GM19043 (cell line): ENCODE results near the gene TMEM200B.
"Not testable (repeated sequence)": the region's sequence is repeated elsewhere in the genome, so short reads cannot be mapped to it uniquely, and the experiment has no call there.

Experiments
- ATAC-seq: cut with Tn5 transposase; IDR thresholded peaks from one replicate; pipeline ENCODE4 v1.9.1; 2021; ENCODE audit warnings: low read depth; ENCODE audit not compliant: unreplicated experiment

Gene TMEM200B

DNA sequence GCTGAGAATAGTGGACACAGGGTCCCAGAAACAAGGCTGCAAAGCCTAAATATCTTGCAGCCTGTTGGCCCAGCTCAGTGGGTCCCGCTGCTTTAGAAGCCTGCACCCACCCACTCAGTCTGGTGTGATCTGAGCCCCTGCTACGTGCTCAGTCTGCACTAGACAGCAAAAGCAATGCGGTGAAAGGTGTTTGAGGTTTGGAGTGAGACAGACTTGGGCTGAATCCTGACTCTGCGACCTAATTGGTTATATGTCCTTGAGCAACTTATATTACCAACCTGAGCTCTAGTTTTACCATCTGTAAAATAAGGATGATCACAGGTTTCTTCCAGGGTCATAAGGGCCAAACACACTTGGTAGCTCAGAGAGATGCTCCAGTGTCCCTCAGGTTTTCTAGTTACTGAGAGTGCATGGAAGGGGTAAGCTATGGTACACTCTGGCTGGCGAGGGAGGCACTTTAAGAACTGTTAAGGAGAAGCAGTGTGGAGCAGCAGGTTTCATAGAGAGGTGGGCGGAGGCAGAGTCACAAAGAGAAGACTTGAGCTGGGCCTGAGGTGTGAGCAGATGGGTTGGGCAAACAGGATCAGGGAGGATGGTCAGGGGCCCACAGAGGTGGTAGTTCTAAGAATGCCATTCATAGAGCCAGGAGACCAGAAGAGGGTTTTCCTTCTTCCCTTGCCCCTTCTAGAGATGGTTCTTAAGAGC, 10.1 kb downstream of the TMEM200B start:
- ATAC-seq = no peak

DNA sequence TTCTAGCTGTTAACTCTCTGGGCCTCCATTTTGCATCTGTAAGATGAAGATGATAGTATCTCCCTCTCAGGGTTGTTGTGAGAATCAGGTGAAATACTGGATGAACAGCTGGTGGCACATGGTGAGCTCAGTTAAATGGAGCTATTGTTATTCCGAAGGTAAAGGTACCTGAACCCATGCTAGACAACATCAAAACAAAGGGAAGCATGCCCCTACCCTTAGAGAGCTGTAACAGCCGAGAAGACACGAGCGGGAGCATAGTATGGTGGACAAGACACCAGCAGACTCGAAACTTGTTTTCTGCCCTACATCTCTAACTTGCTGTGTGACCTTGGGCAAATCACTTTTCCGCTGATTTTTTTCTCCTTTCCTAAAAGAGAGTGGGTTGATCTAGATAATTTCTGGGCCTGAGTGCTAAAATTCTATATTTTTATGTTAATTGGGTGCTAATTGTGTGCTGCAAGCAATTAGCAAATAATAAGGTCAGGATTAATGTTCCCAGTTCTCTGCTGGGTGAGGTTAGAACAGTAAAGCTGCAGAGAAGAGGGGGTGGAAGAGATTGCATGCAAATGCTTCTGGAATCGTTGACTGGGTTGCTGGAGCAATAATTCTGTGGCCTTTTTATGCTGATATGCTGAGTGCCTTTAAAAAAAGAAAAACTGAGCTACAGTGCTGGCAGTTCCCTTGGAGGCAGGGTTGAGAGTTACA, 10.8 kb downstream of the TMEM200B start:
- ATAC-seq = no peak

DNA sequence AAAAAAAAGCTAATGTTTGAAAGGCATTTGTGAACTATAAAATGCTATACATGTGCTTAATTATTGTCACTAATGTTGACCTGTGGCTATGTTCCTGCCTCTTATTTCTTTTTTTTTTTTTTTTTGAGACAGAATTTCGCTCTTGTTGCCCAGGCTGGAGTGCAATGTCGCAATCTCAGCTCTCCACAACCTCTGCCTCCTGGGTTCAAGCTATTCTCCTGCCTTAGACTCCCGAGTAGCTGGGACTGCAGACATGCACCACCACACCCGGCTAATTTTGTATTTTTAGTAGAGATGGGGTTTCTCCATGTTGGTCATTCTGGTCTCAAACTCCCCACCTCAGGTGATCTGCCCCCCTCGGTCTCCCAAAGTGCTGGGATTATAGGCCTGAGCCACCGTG, 15.7 kb downstream of the TMEM200B start:
- not testable (repeated sequence) for ATAC-seq

DNA sequence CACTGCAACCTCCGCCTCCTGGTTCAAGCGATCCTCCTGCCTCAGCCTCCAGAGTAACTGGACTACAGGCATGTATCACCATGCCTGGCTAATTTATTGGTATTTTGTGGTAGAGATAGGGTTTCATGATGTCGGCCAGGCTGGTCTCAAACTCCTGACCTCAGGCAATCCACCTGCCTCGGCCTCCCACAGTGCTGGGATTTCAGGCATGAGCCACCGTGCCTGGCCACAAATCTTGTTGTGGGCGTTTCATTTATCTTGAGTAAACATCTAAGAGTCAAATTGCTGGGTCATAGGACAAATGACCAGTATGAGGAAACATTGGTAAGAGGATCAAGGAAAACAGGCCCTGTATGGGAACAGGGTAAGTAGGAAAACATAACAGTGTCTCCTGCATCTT, 17.9 kb downstream of the TMEM200B start:
- ATAC-seq = no peak

DNA sequence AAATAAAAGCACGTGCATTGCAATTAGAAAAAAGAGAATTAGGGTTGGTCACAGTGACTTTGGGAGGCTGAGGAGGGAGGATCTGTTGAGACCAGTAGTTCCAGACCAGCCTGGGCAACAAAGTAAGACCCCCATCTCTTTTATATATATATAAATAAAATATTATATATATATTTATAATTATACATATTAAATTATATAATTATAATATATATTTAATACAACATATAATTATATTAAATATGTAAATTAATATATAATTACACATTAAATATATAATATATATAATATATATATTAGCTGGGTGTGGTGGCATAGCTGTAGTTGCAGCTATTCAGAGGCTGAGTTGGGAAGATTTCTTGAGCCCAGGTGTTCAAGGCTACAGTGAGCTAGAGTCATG, 23.2 kb downstream of the TMEM200B start:
- no peak for ATAC-seq

DNA sequence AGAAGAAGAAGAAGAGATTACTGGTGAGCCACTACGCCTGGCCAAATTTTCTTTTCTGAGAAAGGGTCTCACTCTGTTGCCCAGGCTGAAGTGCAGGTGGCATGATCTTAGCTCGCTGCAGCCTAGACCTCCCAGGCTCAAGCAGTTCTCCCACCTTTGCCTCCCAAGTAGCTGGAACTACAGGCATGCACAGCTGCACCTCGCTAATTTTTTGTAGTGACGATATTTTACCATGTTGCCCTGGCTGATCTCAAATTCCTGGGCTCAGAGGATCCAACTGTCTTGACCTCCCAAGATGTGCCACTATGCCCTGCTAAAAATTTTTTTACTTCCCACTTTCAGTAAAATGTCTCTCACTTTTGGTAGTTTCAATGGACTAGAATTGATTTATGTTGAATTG, 24.4 kb downstream of the TMEM200B start:
- no peak for ATAC-seq

DNA sequence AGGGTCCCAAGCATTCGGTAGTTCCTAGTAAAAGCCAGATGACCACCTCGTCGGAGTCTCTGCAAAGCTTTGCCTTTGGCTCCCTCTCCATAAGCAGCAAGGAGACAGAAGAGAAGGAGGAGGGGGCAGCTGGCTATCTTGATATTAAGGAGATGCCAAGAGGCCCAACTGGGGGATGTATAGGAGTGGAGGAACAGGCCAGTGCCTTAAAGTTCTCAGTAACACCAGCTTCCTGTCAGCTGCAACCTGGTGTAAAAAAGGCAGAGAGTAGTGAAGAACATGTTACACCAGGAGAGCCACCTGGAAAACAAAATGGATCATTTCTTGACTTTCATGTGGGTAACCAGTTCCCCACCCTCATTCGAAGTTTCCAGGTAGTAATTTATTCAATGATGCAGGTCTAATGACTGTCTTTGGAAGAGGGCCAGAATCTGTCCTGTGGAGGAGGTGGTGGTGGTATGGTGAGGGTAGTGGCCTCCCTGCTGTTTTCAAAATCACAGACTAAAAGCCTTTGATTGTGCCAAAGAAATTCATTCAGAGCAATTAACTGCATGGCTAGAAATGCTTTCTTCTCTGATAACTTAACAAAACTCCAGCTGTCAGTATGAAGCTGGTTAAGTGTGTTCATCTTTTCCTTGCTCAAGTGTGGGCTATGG, 27.3 kb downstream of the TMEM200B start:
- no peak for ATAC-seq

DNA sequence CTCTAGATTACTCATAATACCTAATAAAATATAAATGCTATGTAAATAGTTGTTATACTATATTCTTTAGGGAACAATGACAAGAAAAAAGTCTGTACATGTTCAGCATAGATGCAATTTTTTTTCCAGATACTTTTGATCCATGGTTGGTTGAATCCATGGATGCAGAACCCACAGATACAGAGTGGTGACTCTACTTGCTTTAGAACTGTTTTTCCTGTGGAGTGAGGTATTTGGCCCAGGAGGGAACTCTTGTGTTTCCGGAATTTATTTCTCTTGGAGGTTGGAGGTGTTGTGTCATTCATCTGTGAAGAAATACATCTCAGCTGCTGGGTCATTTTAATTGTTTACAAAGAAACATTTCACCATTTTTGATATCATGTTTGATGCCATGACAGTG, 28.7 kb downstream of the TMEM200B start:
- no peak for ATAC-seq

DNA sequence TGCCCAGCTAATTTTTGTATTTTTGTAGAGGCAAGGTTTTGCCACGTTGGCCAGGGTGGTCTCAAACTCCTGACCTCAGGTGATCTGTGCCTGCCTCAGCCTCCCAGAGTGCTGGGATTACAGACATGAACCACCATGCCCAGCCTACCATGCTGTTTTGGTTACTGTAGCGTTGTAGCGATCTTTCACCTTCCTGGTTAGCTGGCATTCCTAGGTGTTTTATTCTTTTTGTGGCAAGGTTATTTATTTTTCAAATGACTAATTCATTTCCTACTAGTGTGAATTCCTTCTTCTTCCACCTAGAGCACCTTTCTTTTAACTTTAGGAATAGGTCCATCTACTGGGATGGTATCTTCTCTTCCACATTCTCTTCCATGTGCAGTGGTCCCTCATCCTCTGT, 29.3 kb downstream of the TMEM200B start:
- ATAC-seq = no peak

DNA sequence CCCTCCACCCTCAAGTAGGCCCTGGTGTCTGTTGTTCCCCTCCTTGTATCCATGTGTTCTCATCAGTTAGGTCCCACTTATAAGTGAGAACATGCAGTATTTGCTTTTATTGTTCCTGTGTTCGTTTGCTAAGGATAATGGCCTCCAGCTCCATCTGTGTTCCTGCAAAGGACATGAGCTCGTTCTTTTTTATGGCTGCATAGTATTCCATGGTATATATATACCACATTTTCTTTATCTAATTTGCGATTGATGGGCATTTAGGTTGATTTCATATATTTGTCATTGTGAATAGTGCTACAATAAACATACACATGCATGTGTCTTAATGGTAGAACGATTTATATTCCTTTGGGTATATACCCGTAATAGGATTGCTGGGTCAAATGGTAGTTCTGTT, 31.0 kb downstream of the TMEM200B start:
- not testable (repeated sequence) for ATAC-seq

DNA sequence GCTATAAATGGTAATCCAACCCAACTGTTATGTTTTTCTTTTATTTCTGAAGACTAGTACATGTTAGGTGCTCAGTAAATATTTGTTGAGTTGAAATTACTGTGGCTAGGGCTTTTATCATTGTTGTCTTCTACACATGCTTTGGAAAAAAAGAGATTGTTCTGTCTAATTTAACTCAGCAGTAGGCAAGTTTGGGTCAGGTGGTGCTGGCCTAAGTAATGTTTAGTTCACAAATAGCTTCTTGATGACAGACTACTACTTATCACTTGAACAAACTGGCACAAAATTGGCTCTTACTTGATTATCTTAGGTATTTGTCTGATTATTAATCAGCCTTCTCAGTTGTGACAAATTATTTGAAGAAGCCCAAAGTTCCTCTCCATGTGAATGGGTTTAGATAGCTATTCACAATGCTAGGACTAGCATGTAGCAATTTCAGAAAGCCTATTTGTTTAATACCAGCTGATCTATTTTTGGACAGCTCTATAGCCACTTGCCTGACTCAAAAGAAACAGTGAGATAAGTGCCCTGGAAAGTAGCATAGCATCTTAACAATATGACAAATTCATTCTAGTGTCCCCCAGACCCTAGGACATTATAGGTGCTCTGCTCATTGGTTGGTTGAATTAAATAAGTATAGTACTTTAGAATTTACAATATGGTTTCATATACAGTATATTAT, 32.6 kb downstream of the TMEM200B start:
- ATAC-seq = no peak

DNA sequence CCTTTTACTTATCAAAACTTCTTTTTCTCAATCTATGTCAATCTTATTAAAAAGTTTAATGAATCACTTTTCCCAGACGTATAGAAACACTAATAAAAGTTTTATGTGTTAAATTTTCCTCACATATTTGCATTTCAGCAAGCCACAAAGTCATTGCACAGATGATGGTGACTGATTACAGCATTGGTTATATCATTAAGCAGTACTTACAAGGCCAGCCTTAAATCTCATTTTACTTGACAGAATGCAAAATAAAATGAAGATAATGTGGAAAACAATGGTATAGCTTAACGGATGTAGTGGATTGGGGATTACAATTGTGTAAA, 39.5 kb downstream of the TMEM200B start:
- no peak for ATAC-seq

DNA sequence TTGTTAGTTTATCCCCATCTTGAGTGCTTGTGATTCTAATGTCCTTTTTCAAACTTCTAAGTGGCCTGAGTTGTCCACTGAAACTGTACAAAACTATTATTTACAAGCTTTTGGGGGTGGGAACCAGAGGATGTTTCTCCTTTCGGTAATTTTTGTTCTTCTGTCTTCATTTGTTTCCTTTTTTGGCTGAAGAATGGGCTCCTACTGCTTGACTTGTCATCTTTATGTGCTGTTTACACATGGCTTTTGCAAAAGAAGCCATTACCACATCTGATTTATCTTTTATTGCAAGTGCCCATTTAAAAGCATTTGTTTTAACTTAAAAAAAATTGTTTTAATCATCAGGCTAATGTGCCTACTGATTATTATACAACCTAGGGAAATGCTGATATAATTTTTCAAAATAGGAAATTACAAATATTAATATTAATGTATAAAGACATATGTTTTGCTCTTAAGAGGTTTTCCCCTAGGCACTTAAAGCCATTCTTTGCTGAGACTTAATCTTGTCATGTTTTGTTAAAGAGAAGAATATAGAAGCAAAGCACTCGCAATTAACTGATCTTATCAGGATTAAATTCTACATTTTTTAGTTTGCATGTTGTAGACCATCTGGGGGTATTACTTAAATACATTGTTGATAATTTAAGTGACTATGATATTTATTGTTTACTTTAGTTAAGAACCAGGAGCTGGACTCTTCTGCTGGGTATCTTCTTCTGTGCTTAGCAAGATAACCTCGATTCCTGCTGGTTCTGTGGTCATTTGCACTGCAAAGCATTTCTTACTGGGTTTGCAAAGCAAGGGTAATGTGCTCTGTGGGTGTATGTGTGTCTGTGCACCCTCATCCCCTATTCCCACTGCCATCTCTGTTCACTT, 40.1 kb downstream of the TMEM200B start:
- no peak for ATAC-seq

DNA sequence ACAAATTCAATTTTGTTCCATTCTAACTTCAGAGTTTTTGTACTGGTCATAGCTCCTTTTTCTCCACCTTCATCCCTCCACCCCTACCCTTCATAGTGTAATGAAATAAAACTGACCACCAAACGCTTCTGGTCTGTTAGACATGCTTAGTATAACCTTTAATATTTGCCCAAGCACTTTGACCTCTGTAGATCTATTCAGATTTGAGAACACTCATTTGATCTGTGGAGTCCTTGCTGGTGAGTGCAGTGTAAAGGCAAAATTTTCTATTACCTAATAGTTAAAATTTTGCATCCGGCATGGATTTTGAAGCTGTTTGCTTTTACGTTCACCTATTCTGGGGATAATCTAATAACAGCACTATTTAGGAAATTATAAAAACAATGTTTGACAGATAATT, 41.2 kb downstream of the TMEM200B start:
- no peak for ATAC-seq

DNA sequence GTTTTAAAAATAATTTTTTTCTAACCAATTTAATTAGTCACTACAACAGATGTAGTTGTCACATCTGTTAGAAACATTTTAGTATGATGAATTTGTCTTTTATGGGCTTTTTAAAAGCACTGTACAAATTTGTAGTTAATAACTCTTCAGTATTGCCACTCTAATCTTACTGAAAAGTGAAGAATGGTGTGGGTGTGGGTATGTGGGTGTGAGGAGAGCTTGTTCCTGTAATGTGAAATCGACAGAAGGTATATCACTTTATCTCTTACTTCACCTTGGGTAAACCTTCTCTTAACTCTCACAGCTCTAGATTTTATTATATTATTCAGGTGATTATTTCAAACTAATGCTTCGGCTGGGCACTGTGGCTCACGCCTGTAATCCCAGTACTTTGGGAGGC, 42.5 kb downstream of the TMEM200B start:
- no peak for ATAC-seq

DNA sequence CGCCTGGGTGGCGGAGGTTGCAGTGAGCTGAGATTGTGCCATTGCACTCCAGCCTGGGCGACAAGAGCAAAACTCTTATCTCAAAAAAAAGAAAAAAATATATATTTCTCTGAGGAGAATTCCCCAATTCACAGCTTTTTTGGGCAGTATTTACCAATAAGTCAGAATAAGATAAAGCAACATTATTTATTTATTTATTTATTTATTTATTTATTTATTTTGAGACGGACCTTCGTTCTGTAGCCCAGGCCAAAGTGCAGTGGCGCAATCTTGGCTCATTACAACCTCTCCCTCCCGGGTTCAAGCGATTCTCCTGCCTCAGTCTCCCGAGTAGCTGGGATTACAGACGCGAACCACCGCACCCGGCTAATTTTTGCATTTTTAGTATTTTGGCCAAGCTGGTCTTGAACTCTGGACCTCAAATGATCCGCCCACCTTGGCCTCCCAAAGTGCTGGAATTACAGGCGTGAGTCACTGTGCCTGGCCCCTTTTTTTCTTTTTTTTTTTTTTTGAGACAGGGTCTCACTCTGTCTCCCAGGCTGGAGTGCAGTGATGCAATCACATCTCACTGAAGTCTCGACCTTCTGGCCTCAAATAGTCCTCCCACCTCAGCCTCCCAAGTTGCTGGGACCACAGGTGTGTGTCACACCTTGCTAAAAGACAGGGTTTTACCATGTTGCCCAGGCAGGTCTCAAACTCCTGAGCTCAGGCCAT, 43.6 kb downstream of the TMEM200B start:
- ATAC-seq = not testable (repeated sequence)

DNA sequence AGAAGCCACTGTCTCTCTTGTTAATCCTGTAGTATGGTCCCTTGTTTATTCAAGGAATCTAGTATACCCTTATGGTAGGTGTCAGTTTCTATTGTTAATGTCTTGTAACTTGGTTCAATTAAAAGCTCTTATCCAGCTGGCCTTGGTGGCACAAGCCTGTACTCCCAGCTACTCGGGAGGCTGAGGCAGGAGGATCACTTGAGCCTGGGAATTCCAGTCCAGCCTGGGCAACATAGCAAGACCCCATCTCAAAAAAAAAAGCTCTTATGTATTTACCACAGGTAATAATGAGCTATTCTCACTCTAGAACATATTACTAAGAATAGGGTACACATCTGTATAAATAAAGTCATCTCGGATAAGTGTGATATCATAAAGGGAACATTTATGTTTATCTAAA, 46.5 kb downstream of the TMEM200B start:
- ATAC-seq = no peak
